NCI-H526 (cell line): ENCODE measurements around the gene SLC39A7.

Experiments
- DNase-seq, 2 experiments: peaks; one replicate each; lab custom pipeline; 2025; lab: John Stamatoyannopoulos, UW

Gene SLC39A7

DNA sequence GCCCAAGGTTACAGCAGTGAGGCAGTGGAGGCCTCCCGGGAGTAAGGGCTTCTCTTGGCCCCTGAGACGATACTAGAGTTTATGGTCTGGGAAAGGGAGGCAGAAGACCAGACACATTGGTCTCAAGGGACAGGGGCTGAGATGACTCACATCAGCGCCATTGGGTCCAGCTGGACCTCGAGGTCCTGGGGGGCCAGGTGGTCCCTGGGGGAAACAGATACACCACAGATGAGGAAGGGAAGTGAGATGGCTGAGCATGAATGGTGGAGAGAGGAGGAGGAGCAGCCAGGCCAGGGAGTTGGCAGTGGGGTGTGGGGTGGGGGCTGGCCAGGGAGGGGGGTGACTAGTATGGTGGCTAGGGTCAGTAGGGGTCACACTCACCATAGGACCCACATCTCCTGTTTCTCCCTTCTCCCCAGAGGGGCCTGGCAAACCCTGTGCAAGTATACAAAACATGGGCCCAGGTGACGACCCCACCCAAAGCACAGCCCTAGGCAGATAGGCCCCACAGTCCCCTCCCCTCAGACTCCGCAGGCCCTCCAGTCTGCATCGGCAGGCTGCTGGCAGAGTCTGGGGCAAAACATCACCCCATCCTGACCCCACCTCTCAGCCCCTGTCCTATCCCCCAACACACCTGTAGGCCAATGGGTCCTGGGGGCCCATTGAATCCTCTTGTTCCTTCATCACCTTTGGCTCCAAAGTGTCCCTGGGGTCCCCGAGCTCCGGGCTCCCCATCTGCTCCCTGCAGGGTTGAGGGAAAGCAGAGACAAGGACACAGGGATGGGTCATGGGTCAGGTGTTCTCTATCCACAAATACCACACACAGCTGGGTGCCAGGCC is 30.3 kb upstream of the SLC39A7 start:
- no peak for DNase-seq

DNA sequence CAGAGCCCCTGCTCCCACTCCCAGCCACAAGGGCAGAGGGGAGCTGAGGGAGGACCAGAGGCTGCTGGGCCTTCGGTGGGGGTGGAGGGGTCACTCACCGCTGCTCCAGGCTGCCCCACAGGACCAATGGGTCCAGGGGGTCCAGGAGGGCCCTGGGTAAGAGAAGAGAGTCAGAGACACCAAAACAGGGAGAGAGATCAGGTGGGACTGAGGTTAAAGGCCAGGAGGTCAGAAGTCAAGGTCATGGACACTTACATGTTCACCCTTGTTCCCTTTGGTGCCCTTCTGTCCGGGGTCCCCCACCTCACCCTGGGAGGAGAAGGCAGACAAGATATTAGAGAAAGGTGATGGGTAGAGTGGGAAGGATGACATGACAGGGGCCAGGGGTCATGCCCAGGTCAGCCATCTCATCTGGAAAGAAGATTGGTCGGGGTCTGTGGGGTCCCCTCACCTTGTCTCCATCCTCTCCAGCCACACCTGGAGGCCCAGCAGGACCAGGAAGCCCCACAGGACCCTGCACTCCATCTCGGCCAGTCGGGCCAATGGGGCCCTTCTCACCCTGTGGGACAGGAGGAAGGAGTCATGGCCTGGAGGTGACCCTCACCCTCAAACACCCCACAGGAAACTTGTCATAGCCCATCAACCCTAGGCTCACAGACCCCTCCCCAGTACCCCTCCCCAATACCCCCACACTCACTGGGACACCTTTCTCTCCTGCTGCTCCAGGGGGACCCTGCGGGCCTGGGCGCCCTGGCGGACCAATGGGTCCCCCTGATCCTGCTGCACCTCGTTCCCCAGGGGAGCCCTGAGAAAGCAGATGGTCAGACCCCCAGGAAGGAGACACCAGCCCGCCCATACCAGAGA is 29.4 kb upstream of the SLC39A7 start:
- DNase-seq: no peak

DNA sequence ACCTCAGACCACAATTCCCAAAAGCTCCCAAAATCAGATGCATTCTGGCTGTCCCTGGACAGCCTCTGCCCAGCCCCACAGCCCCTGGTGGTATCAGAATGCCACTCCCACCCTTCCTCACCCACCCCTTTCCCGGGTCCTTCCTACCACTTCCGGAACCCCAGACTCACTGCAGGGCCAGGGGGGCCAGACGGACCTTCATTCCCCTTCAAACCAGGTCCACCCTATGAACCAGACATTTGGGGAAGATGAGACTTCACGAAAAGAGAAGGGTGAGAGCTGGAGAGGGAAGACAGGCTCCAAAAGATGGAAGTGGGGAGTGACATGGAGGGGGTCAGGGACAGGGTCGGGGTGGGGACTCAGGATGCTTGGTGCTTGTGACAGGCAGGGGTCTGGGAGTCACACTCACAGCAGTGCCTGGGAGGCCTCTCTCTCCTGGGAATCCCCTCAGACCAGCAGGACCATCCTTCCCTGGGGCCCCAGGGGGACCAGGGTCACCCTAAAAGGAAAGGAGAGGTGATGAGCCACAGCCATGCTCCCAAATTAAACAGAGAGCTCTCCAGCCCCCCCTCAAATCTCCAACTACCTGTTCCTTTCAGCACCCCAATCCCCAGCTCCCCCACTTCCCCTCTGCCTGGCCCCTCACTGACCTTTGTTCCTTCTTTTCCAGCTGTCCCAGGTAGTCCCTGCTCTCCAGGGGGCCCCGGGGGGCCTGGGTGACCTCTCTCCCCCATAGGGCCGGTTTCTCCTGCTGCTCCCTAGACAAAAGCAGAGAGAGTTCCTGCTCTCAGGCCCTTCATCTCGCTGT is 28.6 kb upstream of the SLC39A7 start:
- no peak for DNase-seq

DNA sequence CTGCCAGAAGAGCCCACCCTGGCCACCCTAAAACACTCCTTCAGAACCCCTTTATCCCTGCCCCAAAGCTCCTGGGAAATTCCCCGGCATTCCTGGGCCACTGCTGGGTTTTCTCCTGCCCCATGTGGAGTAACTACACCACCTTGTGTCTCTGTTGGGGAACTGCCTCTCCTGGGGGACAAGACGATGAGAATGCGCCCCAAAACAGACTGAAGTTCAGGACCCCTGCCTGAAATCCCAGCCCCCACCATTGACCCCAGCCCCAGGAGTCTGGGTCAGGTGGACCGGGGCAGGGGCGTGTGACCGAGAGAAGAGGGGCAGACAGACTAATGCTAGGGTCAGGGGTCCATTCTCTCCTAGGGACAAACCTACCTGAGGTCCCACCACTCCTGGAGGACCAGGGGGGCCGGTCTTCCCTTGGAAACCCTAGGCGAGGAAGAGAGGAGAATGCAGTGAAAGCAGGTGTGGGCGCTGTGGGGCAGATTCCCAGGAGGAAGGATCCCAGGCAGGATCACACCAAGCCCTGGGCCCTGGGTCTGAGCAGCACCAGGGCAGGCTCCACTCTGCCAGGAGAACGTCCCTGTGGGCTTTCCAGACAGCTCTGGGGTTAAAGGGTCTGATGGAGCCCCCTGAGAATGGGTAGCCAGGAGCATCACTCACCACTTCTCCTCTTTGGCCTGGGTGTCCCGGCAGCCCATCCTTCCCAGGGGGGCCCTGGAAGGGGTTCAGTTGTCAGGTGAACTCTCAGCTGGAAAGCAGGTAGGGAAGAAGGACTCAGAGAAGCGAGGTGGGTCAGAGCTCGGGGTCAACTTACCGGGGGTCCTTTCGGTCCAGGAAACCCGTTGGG is 27.8 kb upstream of the SLC39A7 start:
- DNase-seq: peak in 1 of 2 experiments; percentile 50

DNA sequence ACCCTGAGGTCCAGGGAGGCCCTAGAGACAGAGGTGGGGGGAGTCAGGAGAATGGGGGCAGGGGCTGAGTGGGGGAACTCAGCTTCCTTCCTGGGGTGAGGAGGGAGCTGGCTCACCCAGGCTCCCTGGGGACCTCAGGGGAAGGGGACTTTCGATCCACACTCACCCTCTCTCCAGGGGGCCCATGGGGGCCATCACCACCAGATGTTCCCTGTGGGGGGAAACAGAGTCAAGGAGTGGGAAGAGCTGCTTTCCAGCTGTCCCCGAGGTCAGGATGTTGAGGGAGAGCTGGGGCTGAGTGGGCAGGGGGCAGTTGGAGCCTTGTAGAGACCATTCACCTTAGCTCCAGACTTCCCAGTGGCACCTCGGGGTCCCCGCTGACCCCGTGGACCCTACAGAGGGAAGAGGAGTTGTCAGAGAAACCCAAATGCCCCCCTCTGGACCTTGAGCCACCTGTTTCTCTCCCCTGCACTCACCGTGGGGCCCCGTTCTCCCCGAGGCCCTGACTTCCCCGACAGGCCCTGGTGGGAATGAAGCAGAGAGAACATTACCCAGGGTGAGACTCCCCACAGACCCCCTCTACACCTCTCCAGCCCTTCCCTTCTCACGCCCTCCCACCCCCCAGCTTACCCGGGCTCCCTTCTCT is 27.0 kb upstream of the SLC39A7 start:
- no peak for DNase-seq

DNA sequence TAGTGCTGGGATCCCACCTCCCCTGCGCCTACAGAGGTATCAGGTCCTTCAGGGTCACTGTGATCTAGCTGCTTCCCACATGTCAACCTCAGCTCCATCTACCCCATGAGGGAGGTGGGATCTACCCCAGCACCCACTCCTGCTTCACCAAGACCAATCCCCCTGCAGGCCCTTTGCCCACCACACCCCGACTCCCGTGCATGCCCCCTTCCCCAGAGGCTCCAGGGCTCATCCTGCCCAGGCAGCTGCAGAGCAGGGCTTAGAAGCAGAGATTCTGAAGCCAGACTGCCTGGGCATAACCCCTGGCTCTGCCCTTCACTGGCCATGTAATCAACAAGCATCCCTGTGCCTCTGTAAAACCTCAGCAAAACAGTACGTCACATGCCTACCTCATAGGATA is 25.9 kb upstream of the SLC39A7 start:
- no peak for DNase-seq

DNA sequence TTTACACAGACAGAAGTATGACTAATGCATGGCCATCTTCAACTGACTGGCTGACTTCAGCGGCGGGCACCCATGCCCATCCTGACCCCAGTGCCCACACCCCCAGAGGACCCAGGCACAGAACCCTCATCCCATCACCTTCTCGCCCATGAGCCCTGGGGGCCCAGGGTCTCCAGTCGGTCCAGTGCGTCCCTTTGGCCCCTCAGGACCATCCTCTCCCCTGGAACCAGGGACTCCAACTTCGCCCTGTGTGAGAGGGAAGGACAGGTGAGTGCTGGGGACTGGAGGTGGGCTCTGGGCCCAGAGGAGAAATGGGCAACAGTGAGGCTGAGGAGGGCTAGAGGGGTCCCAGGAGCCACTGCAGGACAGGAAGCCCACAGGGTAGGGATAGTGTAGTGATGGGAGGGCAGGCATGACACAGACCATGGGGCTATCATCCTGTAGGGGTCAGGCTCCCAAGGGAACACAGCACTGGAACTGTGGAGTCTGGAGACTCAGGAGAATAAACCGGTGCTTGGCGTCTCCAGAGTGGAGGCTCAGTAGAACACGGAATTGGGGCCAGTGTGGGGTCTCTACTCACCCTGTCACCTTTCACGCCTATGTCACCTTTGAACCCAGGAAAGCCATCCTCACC is 25.1 kb upstream of the SLC39A7 start:
- peak in 1 of 2 experiments; percentile 27 for DNase-seq

DNA sequence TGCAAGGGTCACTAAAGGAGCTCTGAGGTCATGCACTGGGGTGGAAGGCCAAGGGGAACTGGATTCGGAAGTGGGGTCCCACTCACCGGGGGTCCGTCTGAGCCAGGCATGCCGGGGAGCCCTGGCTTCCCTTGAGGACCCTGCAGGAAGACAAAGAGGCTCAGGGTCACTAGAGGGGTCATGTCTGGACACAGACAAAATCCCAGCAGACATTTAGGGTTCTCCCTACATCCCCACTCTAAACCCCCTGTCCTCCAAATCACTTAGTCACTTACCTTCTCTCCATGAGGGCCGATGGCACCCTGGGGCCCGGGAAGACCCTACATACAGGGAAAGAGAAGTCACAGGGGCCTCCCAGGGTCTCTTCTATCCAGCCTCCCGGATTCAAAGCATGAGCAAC is 23.8 kb upstream of the SLC39A7 start:
- no peak for DNase-seq

DNA sequence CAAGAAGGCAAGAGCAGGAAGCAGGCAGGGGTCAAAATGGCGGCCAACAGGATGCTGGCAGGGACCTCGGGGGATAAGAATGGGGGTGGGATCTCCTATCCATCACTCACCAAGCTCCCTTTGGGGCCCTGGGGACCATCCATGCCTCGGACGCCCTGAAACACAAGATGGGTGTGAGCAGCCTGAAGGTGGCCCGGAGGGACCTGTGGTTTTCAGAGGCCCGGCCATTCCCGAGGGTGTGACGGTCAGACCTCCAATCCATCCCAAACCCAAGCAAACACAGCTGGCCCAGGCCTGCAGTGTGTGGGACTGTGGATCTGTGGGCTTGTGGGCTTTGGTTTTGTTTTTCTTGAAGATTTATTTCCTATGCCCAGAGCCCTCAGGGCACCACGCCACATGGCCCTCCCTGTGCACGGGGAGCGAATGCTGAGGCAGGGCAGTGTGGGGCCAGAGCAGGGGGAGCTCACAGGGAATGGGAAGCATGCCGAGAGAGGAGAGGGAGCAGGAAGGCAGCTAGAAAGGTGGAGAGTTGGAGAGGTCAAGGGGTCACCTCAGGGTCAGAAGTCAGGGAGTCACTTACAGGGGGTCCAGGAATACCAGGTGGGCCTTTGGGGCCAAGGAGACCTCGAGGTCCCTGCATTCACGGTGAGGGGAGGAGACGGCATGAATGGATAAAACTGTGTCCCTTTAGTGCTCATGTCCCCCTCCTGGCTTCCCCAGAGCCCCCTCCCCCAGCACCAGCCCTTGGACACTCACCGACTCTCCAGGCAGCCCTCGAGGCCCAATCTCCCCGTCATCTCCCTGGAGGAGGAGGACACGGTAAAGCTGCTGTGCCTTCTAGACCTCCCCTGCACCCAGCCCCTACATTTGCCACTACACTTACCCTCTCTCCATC is 22.9 kb upstream of the SLC39A7 start:
- DNase-seq: no peak

DNA sequence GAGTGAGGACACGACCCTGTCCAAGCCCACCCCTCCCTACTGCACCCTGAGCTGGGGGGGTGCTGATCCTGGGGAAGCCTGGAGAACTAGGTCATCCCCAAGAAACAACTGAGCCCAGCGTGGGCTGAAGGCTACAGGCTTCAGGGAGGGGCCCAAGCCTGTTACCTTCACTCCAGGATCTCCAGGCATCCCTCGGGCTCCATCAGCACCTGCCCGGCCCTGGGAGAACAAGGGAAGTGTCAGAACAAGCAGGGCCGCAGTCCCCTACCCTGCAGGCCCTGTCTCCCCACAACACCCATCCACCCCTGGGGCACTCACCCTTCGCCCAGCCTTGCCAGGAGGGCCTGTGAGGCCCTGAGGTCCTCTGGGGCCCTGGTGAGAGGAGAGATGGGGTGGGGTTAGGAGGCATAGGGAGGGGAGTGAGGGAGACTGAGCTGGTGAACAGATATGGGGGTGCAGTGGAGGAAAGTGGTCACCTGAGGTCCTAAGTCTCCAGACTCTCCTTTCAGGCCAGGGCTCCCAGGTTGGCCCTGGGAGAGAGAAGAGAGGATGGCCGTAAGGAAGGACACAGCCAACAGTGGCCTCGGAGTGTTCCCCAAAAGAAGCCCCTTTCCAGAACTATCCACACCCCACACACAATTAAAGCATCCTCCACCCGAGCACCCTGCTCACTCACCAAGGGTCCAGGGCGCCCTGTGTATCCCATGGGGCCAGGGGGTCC is 21.8 kb upstream of the SLC39A7 start:
- DNase-seq: no peak

DNA sequence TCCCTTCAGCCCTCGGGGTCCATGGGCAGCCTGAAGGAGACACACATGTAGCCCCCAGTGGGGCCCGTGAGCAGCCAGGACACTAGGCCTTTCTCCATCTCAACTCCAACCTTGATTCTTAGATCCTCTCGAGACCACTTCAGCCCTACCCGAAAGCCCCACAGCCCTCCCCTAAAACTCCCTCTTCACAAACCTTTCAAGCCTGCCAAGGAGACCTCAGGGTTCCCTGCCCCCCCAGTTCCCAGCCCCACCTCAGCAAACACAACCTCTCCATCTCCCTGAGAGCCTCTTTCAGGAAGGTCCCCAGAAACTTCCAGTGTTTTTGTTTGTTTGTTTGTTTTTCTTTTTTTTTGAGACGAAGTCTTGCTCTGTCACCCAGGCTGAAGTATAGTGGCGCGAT is 19.5 kb upstream of the SLC39A7 start:
- DNase-seq: no peak

DNA sequence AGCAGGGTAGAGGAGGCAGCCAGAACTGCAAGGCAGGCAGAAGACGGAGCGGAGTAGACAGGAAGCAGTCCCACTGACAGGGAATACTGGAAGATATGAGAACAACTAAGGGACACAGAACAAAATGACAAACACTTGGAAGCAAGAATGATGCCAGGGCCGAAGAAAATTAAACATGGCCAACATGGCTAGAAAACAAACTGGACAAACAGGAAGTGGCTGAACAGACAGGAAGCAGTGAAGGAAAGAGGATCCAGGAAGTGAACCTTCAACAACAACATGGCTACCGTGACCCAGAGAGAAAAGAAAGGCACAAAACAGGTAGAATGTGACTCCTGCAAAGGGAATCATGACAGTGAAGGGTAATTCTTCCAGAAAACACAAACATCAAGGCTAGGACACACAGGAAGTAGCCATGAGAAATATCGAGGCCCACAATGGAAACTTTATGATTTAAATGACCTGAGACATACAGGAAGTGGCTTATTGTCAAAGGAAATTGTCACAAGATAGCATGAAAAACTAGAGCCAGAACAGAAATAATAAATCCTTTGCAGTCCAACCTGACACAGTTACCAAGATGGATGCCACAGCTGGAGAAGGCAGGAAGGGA is 17.5 kb upstream of the SLC39A7 start:
- no peak for DNase-seq

DNA sequence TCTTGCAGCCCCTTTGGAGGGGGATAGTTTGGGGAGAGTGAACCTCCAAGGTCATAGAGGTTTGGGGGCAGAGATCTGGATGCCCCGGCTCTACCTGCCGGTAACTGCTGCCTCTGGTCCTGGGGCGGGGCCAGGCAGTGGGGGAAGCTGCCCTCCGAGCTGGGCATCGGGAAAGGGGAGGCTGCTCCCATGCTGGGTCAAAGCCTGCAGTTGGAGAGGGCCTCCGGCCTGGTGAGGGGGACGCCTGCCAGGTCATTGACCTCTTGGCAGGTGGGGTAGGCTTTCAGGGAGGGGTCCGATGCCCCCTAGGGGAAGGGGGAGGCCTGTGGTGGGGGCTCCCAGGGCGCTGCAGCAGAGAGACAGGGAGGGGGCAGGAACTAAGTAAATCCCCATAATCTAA is 15.5 kb upstream of the SLC39A7 start:
- no peak for DNase-seq

DNA sequence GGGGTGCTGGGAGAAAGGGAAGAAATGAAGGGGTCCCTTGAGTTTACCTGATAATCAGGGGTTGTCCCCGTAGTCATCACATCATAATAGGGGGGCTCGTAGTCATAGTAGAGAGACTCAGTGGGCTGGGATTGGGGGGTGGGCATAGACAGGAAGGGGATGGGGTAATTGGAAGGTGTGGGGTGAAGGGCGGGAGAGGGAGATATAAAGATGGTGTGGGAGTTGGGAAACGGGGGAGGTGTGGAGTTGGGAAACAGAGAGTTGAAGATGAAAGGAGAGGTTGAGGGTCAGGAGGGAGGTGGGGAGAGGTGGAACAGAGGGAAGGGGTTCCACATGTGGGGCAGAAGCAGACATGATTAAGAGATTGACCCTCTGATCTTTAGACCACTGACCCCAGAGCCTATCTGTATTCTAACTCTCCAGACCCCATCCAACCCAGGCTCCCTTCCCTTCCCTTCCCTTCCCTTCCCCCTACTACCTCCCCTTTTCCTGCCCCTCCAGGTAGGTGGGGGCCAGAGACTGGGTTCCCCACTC is 14.9 kb upstream of the SLC39A7 start:
- DNase-seq: no peak

DNA sequence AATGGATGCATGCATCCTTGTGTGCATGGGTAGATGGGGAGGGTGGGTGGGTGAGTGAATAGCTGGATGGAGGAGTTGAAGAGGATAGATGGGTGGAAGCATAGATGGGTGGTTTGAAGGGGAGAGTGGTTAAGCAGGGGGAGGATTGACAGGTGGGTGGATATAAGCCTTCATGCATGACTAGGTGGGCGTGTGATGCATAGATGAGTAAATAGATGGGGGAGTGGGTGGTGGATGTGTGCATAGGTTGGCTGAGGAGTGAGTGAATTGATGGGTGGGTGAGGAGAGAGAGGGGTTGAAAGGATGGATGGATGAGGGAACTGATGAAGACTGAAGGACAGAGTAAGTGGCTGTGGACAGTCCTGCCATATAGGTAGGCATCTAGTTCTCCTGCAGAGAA is 12.9 kb upstream of the SLC39A7 start:
- DNase-seq: no peak

DNA sequence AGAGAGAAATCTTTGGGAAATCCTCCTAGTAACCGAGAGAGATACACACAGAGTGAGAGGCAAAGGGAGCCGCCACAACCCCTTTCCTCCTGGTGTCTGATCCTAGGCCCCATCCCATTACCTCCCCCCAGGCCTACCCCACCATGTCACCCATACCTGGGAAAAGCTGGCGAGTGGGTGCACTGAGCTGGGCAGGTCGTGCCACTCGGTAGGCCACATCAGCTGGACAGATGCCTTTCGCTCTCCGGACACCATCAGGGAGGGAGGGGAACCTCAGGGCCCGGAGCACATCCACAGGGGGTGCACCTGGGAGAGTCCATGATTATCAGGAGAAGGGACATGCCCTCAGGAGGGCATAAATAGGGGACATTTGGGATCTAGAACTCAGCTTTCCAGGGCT is 11.5 kb upstream of the SLC39A7 start:
- no peak for DNase-seq

DNA sequence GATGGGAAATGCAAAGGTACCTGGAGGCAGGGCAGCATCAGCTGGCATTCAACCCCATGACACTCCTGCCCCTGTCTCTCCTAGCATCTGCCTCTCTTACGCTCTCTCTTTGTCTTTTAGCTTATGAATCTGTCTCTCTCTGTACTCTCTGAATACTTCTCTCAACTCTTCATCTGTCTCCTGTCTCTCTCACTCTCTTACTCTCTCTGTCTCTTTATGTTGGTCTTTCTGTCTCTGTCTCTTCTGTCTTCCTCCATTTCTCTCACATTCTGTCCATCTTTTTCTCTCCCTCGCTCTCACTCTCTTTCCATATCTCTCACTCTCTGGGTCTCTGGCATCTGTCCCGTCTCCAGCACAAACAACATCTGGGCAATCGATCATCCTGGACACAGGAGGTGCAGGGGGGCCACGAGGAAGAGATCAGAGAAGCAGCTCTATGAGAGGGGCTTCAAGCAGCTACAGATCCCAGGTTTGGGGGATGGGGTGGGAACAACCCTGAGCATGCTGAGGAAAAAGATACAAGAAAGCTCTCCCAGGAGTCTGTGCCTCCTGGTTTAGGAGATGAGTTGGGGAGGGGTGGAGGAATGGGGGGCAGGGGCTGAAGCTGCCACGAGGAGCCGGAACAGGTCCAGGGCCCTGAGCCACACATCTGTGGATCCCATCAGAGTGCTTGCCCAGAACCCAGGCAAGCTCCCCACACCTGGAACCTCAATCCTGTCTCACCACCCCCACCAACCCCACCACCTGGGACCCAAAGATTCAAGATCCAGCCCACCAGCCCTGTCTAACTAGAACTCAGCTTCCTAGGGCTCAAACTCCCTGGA is 10.8 kb upstream of the SLC39A7 start:
- DNase-seq: no peak
